NCI-H69 (cell line): ENCODE measurements around the gene OPCML.

Experiments
- DNase-seq: peaks from one replicate; lab custom pipeline; 2025; lab: John Stamatoyannopoulos, UW

Gene OPCML

DNA sequence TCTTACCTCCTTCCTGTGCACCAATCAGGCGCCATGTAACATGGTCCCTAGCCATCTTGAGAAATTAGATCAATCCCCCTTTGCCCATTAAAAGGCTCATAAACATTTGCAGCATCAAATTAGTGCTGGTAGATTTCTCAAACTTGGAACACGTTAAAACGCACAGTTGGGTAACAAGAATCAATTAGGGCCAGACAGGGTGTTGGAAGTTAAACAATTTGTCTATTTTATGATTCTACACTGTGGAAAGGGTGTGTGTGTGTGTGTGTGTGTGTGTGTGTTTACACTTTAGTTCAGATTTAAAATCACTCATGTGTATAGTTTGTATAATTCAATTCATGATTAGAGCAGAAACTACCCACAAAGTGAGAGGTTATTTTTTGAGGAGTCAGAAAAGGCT is 682.0 kb downstream of the OPCML start:
- no peak for DNase-seq

DNA sequence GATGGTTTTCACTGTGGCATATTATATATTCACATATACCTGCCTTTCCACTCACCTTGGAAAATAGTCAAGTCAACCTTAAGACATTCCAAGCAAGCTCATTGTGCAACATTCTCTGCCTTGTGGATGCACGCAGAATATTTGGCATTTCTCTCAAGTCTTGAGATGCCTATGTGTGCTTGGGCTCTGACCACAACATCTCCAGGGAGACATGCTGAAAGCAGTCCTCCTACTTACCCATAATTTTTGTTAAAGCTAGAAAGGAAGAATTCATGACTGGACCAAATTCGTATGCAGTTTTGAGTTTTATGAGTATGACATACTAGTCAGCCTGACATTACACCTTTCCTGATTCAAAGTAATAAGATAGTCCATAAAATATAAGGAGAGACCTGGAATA is 684.0 kb downstream of the OPCML start:
- no peak for DNase-seq

DNA sequence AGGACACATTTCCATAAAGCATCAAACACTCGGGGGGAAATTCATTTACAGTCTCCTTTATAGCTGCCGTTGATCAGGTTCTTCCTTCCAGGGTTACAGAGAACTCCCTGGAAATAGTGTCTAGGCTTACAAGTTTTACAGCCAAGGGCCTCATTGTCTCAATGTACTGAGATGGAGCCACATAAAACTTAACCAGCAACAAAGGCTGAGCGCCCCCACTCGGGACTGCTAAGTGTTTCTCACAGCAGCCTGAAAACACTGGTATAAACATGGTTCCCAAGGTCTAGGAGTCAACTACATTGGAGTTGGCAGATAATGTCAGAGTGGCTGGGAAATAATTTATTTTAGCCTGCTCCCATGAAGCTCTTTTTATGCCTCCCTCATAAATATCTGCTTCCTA is 686.2 kb downstream of the OPCML start:
- DNase-seq: no peak

DNA sequence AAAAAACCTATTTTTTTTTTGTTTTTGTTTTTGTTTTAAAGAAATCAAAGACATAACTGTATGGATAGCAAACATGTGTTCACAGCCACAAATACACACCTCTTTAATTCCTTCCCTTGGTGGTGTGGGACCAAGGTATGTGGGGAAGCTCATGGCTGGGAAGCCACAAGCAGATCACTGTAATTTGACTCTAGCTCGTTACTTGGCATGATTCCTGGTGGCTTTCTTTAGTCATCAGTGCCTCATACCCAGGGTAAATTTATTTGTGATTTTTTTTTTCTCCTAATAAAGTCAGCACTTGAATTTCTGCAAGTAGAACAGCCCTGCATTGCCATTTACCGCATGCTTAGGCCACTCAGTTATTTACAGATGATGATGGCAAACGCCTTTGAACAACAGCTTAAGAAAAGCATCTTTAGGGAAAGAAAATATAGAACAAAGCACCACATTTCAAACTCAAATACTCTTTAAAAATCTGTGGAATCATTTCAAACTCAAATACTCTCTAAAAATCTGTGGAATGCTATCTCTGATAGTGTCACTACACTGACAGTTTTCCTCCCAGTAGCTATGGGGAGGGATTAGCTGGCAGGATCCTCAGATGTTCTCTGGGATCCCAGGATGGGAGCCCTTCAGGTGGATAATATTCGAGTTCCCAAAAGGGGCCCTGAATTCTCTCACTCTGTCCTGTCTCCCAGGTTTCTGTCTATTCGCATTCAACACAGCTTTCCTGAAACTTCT is 687.2 kb downstream of the OPCML start:
- no peak for DNase-seq

DNA sequence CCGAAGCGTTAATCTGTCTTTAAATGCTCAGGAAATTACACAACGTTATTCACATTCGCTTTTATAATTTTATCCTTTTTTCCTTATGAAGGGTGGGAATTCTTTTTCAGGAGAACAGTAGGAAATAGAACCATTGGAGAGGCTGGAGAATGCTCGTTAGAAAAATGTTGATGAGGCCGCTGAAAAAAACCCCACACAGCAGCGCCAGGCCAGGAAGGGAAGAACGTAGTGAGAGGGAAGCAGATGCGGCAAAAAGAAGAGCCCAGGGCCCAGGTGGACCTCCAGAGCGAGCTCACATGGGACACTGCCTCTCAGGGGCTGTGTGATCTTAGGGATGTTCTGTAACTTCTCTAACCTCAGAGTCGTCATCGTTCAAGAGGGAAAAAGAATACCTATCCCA is 691.6 kb downstream of the OPCML start:
- no peak for DNase-seq

DNA sequence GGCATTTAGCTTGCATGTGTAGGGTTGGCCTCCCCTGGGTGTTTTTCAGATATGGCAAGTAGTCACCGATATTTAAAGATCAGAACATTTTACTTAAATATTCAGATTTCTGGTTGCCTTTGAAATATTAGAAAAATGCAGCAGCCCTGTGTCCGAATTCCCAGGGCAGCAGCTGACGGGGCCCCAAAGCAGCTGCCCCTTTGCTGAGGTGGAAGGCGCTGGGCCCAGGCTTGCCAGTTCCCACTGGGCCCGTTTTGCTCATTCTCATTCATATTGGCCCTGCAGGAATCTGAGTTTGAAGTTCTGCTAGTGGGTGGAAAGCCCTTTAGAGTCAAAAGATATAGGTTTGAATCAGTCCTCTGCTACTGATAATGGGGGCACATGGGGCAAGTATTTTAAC is 692.1 kb downstream of the OPCML start:
- DNase-seq: no peak

DNA sequence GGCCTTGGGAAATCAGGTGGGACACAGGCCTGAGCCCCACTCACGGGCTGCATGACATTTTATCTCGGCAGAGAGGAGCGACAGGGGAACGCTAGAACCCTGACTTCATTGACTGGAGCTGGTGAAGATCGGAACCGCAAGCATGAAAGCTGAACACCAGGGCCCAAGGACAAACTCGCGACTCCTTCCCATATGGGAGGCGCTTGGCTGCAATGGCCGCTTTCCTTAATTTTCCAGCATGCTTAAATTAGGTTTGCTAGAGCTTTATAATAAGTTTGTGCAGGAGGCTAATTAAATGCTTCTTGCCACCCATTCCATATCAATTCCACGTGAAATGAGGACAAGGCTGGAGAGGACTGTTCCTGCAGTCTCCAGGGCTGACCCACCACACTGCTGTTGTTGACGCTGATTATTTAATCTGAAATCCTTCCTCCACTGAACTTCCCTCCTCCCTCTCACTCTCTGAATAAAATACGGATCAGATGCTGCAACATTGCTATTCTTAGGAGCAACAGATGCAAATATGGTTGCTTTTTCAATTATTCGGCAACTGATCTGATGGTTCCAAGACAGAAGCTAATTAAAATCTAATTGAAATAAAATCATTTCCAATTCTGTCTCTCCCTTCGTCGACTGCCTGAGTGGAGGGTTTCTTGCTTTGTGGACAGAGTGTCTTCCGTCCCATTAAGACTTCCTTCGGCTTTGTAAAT is 692.9 kb downstream of the OPCML start:
- no peak for DNase-seq

DNA sequence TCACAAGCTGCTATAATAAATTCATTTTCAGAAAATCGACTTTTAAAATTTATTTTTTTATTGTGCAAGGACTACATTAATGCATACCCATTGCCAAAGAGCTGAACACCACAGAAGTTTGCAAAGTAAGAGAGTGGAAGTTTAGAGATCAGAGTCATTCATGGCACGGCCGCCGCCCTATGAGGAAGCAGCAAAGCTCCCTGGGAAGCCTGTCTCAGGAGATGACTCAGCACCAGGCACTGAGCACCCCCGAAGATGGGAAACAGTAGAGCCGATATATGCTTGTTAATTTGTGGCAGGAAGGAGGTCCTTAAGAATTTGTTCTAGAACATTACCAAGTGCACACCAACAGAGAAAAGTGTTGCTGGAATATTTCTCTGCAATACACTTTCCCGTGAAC is 693.7 kb downstream of the OPCML start:
- DNase-seq: no peak

DNA sequence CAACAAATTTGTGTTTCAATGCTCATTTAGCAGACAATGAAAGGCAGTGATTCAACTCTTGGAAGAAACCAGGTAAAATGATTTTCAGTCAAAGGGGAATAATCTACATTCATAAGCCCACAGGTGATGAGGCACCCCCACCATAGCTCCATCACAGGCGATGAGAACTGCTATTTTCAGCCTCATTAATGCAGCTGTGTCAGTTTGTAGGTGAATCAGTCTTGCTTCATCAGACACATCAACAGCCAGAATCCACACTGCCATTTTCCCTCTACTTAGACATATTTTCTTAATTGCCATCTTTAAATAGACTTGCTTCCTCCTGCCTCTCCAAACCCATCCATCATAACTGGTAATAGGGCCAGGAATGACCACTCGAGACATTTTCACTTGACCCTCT is 701.0 kb downstream of the OPCML start:
- DNase-seq: no peak

DNA sequence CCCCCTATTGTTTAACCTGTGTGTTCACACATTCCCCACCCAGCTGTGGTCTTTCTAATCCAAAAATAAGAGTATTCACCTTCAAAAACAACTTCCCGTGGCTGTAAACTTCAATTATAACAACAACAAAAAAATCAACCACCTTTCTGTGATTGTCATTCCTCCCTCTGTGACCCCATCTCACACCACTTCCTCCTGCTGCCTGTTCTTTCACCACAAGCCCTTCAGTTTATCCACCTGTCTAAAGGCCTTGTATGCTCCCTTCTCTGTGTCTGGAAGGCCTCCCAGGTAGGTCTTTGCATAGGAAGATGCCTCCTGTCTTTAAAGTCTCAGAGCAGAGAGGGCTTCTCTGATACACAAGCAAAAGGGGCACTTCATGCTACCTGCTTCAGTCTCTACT is 707.7 kb downstream of the OPCML start:
- no peak for DNase-seq

DNA sequence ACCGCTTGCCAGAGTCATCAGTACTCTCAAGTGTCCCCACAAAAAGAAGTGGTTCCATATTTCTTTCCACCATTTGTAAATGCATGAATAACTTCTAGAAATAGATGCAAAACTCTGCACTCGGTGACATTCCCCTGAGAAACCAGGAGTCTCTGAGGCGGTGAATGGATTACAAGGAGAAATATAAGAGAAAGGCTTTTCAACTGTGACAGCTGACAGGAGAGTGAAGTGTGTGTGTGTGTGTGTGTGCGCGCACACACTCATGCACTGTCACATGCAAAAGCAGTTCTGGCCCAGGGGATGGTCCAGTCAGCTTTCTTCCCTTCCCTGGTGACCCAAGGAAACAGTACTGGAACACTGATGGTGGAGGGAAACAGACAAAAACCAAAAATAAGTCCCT is 710.0 kb downstream of the OPCML start:
- DNase-seq: no peak

DNA sequence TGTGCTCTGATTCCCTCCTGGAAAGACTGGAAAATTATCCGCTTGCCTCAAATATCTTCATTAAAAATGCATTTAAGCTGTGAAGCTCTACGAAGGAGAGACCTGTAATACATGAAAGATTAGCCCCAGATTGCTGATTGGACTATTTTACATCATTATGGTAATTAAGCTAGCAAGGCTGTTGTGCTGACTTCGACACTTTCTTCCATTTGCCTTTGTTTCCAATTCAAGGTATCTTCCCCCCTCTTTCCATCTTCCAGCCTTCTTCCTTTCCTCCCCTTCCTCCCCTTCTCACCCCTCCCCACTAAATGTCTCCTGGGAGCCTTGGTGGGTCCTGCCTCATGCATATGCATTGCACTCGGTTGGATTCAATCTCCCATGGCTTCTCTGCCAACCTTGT is 710.8 kb downstream of the OPCML start:
- no peak for DNase-seq

DNA sequence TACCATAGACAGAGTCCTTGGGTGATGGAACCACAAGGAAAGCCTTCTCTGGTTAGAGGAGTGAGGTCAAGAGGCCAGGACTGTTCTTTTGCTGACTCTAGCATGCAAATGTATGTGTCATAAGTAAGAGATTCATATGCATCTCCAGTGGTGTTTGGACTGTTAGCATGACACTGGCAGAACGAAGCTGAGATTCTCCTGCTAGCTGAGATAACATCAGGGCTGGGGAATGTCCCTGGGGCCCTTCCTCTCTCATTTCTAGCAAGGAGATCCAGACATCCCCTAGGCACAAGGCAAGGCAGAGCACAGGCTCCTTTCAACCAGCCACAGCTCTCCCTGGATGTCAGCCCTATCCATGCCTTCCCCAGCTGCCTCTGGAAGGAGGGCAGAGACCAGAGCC is 711.3 kb downstream of the OPCML start:
- DNase-seq: no peak

DNA sequence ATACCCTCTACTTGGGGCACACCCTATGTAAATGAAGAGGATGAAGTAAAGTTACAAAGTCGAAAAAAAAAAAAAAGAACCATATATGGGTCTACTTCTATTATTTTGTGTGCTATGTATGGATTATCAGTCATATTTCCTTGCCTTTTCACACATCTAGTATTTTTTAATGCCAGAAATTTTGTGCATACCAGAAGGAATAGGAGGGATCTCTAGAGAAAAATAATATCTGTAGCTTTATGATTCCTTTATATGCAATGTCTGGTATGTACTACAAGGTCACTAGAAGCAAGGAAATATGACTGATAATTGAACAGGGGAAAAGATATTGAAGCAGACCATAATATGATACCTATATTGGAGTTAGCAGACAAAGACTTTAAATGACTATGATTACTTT is 713.4 kb downstream of the OPCML start:
- no peak for DNase-seq

DNA sequence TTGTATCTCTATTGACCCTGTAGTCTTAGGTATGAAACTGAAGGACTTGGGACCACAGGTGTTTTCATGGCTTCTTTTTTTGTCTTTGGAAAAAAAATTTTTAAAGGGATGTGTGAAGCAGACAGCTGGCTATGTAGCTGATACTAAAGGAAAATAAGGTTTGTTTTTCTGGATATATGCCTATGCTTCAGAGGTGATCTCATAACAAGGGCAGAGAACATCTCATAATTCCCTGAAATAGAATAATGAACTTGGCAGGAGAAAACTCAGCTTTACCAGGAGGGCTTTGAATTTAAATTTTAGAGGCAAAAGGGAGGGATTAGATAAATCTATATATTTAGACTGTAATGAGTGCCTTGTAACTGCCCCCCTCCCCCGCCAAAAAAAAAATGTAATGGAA is 714.9 kb downstream of the OPCML start:
- DNase-seq: no peak

DNA sequence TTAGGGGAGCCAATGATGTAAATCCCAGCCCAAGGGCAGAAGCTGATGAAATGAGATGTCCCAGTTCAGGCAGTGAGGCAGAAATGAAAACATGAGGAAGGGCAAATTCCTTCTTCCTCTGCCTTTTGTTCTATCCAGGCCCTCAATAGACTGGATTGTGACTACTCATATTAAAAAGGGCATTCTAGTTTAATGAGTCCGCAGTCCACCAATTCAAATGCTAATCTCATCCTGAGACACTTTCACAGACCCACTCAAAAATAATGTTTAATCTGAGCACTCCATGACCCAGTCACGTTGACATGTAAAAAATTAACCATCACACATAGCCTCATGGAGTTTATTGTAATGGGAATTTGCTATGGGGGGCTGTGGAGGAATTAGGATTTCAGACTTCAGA is 717.9 kb downstream of the OPCML start:
- no peak for DNase-seq

DNA sequence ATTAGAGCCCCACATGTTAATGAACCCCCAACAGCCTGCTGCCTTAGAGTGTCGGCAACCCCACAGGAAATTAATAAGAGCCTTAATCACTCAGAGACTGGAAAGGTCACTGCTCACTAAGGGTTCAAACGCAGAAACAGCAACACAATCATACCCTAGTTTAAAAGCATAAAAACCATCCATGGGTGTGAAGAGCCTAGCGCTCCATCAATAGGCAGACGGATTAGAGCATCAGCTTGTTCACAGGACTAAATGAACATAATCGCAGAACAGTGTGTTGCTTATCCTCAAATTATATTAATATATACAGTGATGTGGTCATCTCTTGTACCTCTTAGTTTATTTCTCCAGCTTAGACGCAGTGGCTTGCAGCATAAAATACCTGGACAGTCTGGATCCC is 720.7 kb downstream of the OPCML start:
- DNase-seq: no peak

DNA sequence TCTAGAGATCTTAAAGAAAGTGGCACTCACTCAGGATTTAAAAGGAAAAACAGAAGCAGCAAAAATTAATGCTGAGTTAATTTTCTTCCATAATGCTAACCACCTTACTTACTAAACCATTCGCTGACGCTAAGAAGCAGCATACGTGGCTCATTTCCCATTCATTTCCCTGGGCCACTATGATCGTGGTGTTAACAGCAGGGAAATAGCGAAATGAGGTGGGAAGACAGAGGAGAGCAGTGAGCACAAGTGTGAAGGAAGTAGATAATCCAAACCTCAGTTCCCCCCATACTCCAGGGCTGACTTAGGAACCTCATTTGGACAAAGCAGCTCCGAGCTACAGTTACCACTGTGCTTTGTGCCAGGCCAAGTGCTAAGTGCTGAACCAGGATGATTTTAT is 723.2 kb downstream of the OPCML start:
- DNase-seq: no peak

DNA sequence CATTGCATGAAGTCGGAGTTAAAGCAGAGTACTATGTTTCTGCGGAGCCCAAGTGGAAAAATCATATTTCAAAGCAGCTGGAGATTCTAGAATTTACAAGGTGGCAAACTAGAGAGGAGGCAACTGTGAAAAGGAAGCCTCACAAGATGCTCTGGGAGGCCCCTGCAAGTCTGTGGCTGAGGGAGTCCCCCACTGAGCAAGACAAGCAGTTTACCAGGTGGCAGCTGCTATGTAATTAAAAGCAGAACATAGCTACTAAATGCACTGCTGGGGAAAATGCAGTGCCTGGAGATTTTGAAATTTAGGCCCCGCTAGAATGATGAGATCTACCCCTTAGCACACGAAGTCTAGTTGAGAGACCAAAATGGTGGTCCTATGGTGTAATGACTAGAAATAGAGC is 728.0 kb downstream of the OPCML start:
- DNase-seq: no peak

DNA sequence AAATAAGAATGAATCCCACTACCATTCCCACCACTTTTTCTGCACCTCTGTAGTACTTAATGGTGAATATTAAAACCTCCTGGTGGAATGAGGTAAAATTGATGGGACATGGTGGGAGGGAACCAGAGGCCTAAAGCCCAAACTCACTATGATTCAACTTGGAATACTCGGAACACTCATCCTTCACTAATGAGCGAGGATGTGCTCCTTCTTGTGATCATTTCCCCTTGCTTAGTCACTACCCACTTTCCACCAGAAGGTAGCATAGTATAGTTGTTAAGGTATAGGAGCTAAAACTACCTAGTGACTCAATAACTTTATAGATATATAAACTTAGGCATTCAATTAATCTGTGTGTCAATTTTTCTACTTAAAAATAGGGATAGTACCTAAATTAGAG is 728.9 kb downstream of the OPCML start:
- DNase-seq: no peak

DNA sequence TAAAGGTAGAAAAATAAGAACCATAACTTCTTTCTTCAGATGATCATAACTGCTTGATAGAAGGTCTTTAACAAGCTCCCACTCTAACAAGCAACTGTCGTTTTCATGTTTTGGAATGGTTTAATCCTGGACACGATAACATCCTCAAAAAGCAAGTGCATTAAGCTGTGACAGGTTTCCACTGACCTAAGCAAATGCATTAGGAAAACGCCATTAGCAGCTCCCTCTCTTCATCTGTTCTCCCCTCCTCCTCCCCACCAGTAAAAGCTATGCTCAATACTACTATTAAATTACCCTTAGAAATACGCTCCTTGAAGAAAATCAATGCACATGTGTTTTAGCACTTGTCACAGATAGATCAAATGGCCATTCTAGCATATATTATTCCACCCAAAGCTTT is 729.4 kb downstream of the OPCML start:
- no peak for DNase-seq

DNA sequence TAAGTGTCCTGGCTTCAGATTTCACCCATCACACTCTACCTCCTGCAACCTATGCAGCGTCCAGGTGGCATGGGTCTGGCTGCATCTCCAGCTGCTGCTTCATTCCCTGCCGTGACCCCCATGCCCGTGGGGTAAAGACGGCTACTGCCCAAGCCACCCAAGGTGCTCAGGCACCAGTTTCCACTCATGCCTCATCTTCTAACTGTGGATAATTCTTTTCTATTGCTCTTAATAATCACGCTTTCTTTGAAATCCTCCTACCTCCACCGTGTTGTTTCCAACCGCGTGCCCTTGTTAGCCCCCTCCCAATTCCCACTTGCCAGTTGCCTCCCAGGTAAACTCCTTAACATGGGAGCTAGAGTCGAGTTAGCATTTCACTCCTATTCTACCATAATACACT is 738.5 kb downstream of the OPCML start:
- no peak for DNase-seq

DNA sequence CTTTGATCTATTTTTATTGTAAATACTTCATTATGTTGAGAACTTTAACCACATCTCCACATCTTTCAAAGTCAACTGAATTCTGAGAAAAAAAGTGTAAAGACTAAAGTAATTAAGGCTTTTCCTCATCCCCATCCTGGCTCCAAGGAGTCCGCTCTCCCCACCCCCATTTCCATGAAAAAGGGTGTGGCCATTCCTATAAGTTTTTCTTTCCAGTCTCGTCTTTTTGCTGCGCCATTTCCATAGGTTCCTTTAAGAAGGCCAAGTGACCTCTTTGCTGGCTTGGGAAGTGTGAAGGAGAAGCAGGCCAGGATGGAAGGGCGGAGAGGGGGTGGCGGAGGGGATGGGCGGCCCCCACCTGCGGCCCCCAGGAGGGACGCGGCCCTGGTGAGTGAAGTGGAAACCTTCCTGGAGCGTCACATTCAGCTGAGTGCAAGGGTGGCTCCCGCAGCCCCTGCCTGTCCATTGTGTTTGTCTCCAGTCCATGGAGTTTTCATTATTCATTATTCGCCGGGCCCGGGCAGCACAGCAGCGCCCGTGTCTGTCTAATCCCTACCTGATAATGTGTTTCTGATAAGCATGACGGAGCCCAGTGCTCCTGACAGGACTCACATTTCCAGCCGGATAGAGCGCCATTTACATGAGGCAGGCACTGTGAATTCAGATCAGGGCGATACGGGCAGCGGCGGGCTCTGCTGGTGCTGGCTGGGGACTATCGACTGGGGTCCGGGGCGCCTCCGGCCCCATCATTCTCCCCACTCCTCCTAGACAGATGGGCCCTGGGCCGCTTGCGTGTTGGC is 739.8 kb downstream of the OPCML start:
- no peak for DNase-seq
